Testis (tissue), 3 donors: ENCODE results near the gene GOLGA5. TPM values are rescaled to one million over a fixed set of nuclear protein-coding genes. Genes with fewer than 3 reads are reported as not detected.
A peak's percentile ranks its signal among the peaks of the same experiment; 100 is the strongest.

Experiments used
- DNase-seq: peaks from one replicate; pipeline ENCODE4 v3.0.0-alpha.2; 2019
- H3K27ac ChIP-seq, 2 donors: fragments of 200-600 bp; sonication (generic); one replicate each; pipeline ENCODE4 v1.5.1; 2019
- H3K27me3 ChIP-seq: fragments of 200-600 bp; sonication (generic); one replicate; pipeline ENCODE4 v1.5.1; 2019
- H3K36me3 ChIP-seq: fragments of 200-600 bp; sonication (generic); one replicate; pipeline ENCODE4 v1.5.1; 2017; ENCODE audit warnings: low read depth; ENCODE audit errors: missing control alignments
- H3K4me1 ChIP-seq: fragments of 200-600 bp; sonication (generic); one replicate; pipeline ENCODE4 v1.5.1; 2019
- H3K4me3 ChIP-seq, 2 donors: fragments of 200-600 bp; sonication (generic); one replicate each; pipeline ENCODE4 v1.5.1; 2017 to 2019
- H3K9me3 ChIP-seq: fragments of 200-600 bp; sonication (generic); one replicate; pipeline ENCODE4 v1.5.1; 2017
- CTCF ChIP-seq, 3 experiments: fragments of 450-650 bp in 2 of 3; fragments of 200-600 bp in 1 of 3; sonication (generic) in 1 of 3; IDR thresholded peaks; one replicate each; pipeline ENCODE4 v1.5.1; 2016 to 2019; ENCODE audit warnings: antibody characterized with exemption in 3 of 3, mild to moderate bottlenecking in 2 of 3, moderate library complexity in 1 of 3
- POLR2A ChIP-seq: fragments of 450-650 bp; IDR thresholded peaks from one replicate; pipeline ENCODE4 v1.6.1; 2017; ENCODE audit warnings: antibody characterized with exemption, mild to moderate bottlenecking, moderate library complexity
- WGBS, 2 donors: methylation state at CpG; one replicate each; pipeline ENCODE4 v1.1.5; 2018; 5-methylcytosine and 5-hydroxymethylcytosine counted together
- intact Hi-C: fragments of 100-400 bp; cut with DNase I; formaldehyde crosslinking; loops from one replicate; pipeline ENCODE4 v1.15.1; 2023; ENCODE audit warnings: low total_unique reads
- polyA plus RNA-seq: library from polyadenylated mRNA; stranded (reverse); fragments of 350-450 nt; fragmentation: Illumina TruSeq; extraction: RNeasy Lipid Tissue Mini Kit (QIAGEN cat#74804); gene quantifications from one replicate; pipeline ENCODE4 v1.2.3, GENCODE V29; 2014; ENCODE audit warnings: low read depth, low replicate concordance; ENCODE audit not compliant: insufficient read depth
- total RNA-seq, 2 donors: library from RNA; depleted of rRNA; stranded (reverse); fragments of >200 nt; gene quantifications; one replicate each; pipeline ENCODE4 v1.2.3, GENCODE V29; 2016

The GOLGA5 gene
- total and polyA plus RNA-seq, 3 donors from 2014 or later = 46.8 to 92.0 (median 78.2) TPM

- intact Hi-C loops = loop anchor here (10.0 kb wide), 1 partner anchor 102 kb away; no protein-coding TSS in a partner anchor
- H3K27me3 ChIP-seq = no peaks in the 10 kb centered on the region
- 93 to 98% methylated on average over 1 of the region's 1 CpG for WGBS, 2 donors
- H3K27ac ChIP-seq = peak overlapping the region; percentile 74 to 76
- no peaks in the 10 kb centered on the region for H3K36me3 ChIP-seq
- no peak for TF ChIP-seq CTCF (IDR thresholded peaks at IDR 0.05)
- no peak for TF ChIP-seq POLR2A
- H3K9me3 ChIP-seq = no peaks in the 10 kb centered on the region
- H3K4me3 ChIP-seq = no peak overlapping the region
- H3K4me1 ChIP-seq = peaks cover 19% of the 10 kb centered on the region
- DNase-seq = no peak
Observed at GRCh38 chr14:92786427-92786756, 7.7 kb upstream of the GOLGA5 start.

- WGBS, 2 donors = 94 to 95% methylated on average over 2 of the region's 2 CpGs
- no peaks in the 10 kb centered on the region for H3K27me3 ChIP-seq
- H3K9me3 ChIP-seq = no peaks in the 10 kb centered on the region
- intact Hi-C loops = loop anchor here (10.0 kb wide), 1 partner anchor 103 kb away; no protein-coding TSS in a partner anchor
- no peaks in the 10 kb centered on the region for H3K36me3 ChIP-seq
- H3K4me3 ChIP-seq = no peak overlapping the region
- H3K4me1 ChIP-seq = peaks cover 19% of the 10 kb centered on the region
- no peak for TF ChIP-seq POLR2A
- TF ChIP-seq CTCF (IDR thresholded peaks at IDR 0.05) = no peak
- peak overlapping the region; percentile 48 to 74 for H3K27ac ChIP-seq
- no peak for DNase-seq
Observed at GRCh38 chr14:92787554-92787953, 6.6 kb upstream of the GOLGA5 start.

GRCh38 chr14:92789457-92790089, 4.5 kb upstream of the GOLGA5 start:
- intact Hi-C loops = loop anchor here (10.0 kb wide), 1 partner anchor 105 kb away; no protein-coding TSS in a partner anchor
- peaks cover 13% of the 10 kb centered on the region for H3K4me1 ChIP-seq
- H3K27ac ChIP-seq = no peak overlapping the region
- no peak for TF ChIP-seq POLR2A
- no peak for TF ChIP-seq CTCF (IDR thresholded peaks at IDR 0.05)
- H3K27me3 ChIP-seq = no peaks in the 10 kb centered on the region
- no peaks in the 10 kb centered on the region for H3K36me3 ChIP-seq
- H3K4me3 ChIP-seq = no peak overlapping the region
- no peak for DNase-seq
- H3K9me3 ChIP-seq = no peaks in the 10 kb centered on the region

GRCh38 chr14:92792885-92793284, 1.2 kb upstream of the GOLGA5 start:
- 44 to 67% methylated on average over 4 of the region's 4 CpGs for WGBS, 2 donors
- Histone ChIP-seq H3K36me3 (no peaks in the 10 kb centered on the region), H3K9me3 (no peaks in the 10 kb centered on the region), H3K4me1 (peaks cover 13% of the 10 kb centered on the region), H3K27me3 (no peaks in the 10 kb centered on the region), H3K27ac (no peak overlapping the region), H3K4me3 (no peak overlapping the region)
- DNase-seq = no peak
- TF ChIP-seq POLR2A (no peak), CTCF (IDR thresholded peaks at IDR 0.05) (no peak)
- intact Hi-C loops = no loop called here

- intact Hi-C loops = no loop called here
- Histone ChIP-seq H3K4me3 (peak overlapping the region; percentile 75 to 98), H3K27ac (peak overlapping the region; percentile 84 to 97), H3K27me3 (no peaks in the 10 kb centered on the region), H3K9me3 (no peaks in the 10 kb centered on the region), H3K4me1 (peaks cover 25% of the 10 kb centered on the region), H3K36me3 (no peaks in the 10 kb centered on the region)
- 0% methylated on average over 16 to 20 of the region's 20 CpGs for WGBS, 2 donors
- no peak for DNase-seq
- TF ChIP-seq POLR2A (no peak), CTCF (IDR thresholded peaks at IDR 0.05) (no peak)
Observed at GRCh38 chr14:92794547-92794941, 439 bp downstream of the GOLGA5 start.
